Measurements from ENCODE around the gene MRPL36. TPM values are rescaled to one million over a fixed set of nuclear protein-coding genes. Genes with fewer than 3 reads are reported as not detected.

Gene MRPL36
- total and polyA plus RNA-seq, 9 of the 15 experiments (the other 6 are each of a cell fraction or from before 2014, with no cell fraction given): 78.3 to 557 (median 124) TPM

GRCh38 chr5:1782385-1783215 lies 17.0 kb downstream of the MRPL36 start (continued):
- TF ChIP-seq CHD1 (IDR thresholded peaks at IDR 0.05; ENCODE audit: low read length): no peak
- TF ChIP-seq ZNF696 (CRISPR knock-in tag; conservative IDR thresholded peaks at IDR 0.05): no peak
- TF ChIP-seq CC2D1A (IDR thresholded peaks at IDR 0.05): no peak
- TF ChIP-seq STAT6 (CRISPR knock-in tag; IDR thresholded peaks at IDR 0.05): no peak
- TF ChIP-seq AFF1 (IDR thresholded peaks at IDR 0.05; ENCODE audit: low read depth in 1 of 2, partially characterized antibody in 2 of 2): no peak

All from K562 (cell line).